GM12892 (cell line): ENCODE measurements around the gene HERC3.

Experiments
- POLR2AphosphoS5 ChIP-seq: IDR thresholded peaks from 2 replicates; pipeline ENCODE4 v1.6.1; 2011; ENCODE audit warnings: low read depth, low read length, control low read depth
- TAF1 ChIP-seq: IDR thresholded peaks from 2 replicates; pipeline ENCODE4 v1.6.1; 2011; ENCODE audit warnings: low read depth, mild to moderate bottlenecking, control low read depth, low read length, borderline replicate concordance

DNA sequence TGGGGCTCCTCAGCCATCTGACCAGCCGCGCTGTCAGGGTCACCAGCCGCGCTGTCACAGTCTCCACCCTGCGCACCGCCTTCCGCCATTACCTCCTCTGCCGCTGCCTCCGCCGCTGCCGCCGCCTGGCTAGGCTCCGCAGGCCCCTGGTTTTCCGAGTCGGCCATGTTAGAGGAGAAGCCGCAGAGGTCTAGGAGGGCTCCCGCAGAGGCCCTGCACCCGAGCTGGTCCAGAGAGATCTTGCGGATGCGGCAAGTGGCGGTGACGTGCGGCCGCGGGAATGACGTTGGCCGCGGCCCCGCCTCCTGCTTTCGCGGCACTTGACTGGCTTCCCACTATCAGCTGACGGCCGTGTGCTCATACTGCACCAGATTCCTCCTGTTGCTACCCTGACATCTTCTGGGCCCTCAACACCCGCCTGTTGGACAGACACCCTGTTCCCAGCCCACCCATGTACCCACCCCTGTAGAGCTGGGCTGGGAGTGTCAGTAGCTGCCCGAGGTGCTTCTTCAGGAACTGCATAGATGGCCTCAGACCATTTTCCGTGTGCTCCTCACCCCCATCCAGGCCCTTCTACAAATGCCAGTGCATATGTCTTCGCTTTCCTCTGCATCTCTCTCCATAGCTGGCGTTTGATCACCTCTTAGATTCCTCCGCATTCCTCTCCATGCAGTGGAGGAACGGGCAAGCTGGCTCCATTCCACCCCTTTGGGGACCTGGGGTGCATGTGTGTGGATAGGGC lies 105.5 kb downstream of the HERC3 start, which contains the start of gene NAP1L5:
- TF ChIP-seq TAF1, result no peak
- TF ChIP-seq POLR2AphosphoS5, result no peak
